Chondrocyte (in vitro differentiated cells): ENCODE measurements around the gene NOVA1. TPM values are rescaled to one million over a fixed set of nuclear protein-coding genes. Genes with fewer than 3 reads are reported as not detected.

Source experiments
- DNase-seq: peaks from one replicate; pipeline ENCODE4 v3.0.0; 2021; ENCODE audit warnings: mixed read lengths, low spot score
- H3K27ac Mint-ChIP-seq: one replicate; pipeline ENCODE4 v1.8.0; 2021; ENCODE audit warnings: mild to moderate bottlenecking, moderate library complexity, mixed read lengths; ENCODE audit not compliant: unreplicated experiment
- H3K27me3 Mint-ChIP-seq: 2 replicates; pipeline ENCODE4 v1.8.0; 2021; ENCODE audit warnings: low read depth, mixed read lengths
- H3K36me3 Mint-ChIP-seq: 2 replicates; pipeline ENCODE4 v1.8.0; 2021; ENCODE audit warnings: low read depth, mixed read lengths
- H3K4me1 Mint-ChIP-seq: 2 replicates; pipeline ENCODE4 v1.8.0; 2021; ENCODE audit warnings: low read depth, mild to moderate bottlenecking, mixed read lengths
- H3K4me3 Mint-ChIP-seq: one replicate; pipeline ENCODE4 v1.8.0; 2021; ENCODE audit warnings: mild to moderate bottlenecking, moderate library complexity, mixed read lengths; ENCODE audit not compliant: unreplicated experiment
- H3K9me3 Mint-ChIP-seq: 2 replicates; pipeline ENCODE4 v1.8.0; 2021; ENCODE audit warnings: low read depth, mixed read lengths
- total RNA-seq: library from RNA; stranded (reverse); gene quantifications from 3 replicates; pipeline ENCODE4 v1.2.1, GENCODE V29; 2021
- TF ChIP-seq, protein P1 (sequence below): fragments of 200-600 bp; sonication (generic); IDR thresholded peaks from 2 replicates; pipeline ENCODE4 v1.5.0; 2021; ENCODE audit warnings: antibody characterized with exemption, mild to moderate bottlenecking, moderate library complexity

NOVA1 gene
- total RNA-seq, 1 donor from 2014 or later = 0.97 TPM

DNA sequence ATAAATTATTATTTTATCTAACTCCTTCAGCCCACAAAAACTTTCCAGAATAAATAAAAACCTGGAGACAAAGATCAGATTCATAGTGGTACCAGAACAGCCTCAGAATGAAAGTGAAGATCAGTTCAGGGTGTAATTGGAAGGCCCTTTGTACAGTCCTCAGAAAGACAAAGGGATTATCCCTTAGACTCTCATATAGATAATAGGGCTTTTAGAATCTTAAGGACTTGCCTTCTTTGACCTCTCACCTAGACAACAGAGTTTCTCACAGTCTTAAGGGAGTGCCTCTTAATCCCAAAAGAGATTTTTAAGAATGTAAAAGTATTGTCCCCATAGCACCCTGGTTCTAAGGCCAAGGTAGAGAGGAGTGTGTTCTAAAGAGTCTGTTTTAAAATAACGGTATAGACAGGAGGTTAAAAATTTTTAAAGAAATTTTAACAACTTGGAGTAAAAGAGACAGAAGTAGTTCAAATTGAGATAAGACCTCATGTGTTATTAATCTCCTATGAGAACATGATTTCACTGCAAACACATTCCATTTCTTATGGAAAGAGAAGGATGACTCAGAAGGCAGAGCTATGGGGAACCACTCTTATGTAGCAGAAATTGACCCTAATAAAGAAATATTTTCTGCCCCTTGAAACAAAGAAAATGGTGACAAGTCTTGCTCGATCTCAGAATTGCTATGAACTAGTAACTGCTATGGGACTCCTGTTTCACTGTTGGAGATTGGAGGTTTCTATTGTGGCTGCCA, 24.2 kb upstream of the NOVA1 start:
- no peak for DNase-seq
- no peak overlapping the region for H3K27ac Mint-ChIP-seq
- H3K9me3 Mint-ChIP-seq = peaks cover under 1% of the 10 kb centered on the region
- no peaks in the 10 kb centered on the region for H3K4me1 Mint-ChIP-seq
- TF ChIP-seq, protein P1, sequence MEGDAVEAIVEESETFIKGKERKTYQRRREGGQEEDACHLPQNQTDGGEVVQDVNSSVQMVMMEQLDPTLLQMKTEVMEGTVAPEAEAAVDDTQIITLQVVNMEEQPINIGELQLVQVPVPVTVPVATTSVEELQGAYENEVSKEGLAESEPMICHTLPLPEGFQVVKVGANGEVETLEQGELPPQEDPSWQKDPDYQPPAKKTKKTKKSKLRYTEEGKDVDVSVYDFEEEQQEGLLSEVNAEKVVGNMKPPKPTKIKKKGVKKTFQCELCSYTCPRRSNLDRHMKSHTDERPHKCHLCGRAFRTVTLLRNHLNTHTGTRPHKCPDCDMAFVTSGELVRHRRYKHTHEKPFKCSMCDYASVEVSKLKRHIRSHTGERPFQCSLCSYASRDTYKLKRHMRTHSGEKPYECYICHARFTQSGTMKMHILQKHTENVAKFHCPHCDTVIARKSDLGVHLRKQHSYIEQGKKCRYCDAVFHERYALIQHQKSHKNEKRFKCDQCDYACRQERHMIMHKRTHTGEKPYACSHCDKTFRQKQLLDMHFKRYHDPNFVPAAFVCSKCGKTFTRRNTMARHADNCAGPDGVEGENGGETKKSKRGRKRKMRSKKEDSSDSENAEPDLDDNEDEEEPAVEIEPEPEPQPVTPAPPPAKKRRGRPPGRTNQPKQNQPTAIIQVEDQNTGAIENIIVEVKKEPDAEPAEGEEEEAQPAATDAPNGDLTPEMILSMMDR = no peak
- H3K27me3 Mint-ChIP-seq = peaks cover 2% of the 10 kb centered on the region
- no peaks in the 10 kb centered on the region for H3K36me3 Mint-ChIP-seq
- H3K4me3 Mint-ChIP-seq = no peak overlapping the region

DNA sequence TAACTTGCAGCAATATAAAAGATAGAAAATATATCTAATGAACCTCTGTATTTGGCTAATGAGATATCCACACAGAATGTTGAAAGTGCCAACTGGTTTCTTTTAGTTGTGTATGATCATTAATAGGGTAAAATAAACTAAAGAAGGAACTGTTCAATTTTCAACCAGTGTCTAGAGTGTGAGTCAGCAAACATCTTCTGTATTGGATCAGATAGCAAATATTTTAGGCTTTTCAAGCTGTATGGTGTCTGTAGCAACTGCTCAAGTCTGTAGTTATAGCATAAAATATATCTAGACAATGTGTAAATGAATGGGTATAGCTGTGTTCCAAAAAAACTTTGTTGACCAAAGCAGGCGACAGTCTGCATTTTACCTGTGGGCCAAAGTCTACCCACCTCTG, 23.5 kb upstream of the NOVA1 start:
- Mint-ChIP-seq H3K9me3 (peaks cover 3% of the 10 kb centered on the region), H3K4me1 (no peaks in the 10 kb centered on the region), H3K27ac (no peak overlapping the region), H3K4me3 (no peak overlapping the region), H3K27me3 (peaks cover 2% of the 10 kb centered on the region), H3K36me3 (no peaks in the 10 kb centered on the region)
- DNase-seq = no peak
- TF ChIP-seq, protein P1 = no peak

DNA sequence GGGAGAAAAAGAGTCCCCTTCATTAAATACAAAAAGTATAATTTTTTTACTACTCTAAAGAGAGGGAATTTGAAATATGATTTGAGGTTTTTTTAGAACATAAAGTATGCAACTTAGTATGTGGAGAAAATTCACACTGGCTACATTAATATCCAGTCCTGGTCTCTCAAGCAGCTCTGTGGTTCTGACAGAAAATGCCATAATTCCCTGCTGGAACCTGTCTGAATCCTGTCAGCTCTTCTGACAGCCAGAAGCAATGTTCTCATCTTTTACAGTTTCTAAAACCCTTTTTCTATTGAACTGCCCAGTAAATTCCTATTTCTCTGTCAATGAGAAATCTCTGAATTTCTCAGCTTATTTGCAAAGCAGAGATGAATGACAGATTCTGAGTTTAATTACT, 13.4 kb upstream of the NOVA1 start:
- Mint-ChIP-seq H3K4me3 (no peak overlapping the region), H3K27ac (no peak overlapping the region), H3K36me3 (peaks cover 4% of the 10 kb centered on the region), H3K27me3 (peaks cover 6% of the 10 kb centered on the region), H3K9me3 (peaks cover 15% of the 10 kb centered on the region), H3K4me1 (peaks cover 3% of the 10 kb centered on the region)
- DNase-seq = no peak
- TF ChIP-seq, protein P1 = no peak

DNA sequence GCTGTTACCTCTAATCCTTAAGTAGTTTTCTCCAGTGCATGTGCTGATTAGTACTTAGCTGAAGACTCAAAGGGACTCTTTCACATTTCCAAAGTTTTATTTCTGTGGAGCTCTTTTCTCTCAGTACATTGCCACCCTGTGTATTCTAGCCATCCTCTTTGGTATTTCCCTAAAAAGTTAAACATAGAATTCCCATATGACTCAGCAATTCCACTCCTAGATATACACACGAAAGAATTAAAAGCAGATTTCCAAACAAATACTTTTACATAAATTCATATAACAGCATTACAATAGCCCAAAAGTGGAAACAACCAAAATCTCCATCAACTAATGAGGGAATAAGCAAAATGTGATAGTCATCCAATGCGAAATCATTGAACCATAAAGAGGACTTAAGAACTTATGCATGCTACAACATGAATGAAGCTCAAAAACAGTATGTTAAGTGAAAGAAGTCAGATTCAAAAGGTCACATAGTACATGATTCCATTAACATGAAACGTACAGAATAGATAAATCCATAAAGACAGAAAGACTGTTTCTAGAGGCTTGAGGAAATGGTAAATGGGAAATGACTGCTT, 9.0 kb upstream of the NOVA1 start:
- Mint-ChIP-seq H3K27ac (no peak overlapping the region), H3K4me3 (no peak overlapping the region), H3K4me1 (peaks cover 3% of the 10 kb centered on the region), H3K27me3 (peaks cover 9% of the 10 kb centered on the region), H3K9me3 (no peaks in the 10 kb centered on the region), H3K36me3 (no peaks in the 10 kb centered on the region)
- TF ChIP-seq, protein P1 = no peak
- DNase-seq = no peak

DNA sequence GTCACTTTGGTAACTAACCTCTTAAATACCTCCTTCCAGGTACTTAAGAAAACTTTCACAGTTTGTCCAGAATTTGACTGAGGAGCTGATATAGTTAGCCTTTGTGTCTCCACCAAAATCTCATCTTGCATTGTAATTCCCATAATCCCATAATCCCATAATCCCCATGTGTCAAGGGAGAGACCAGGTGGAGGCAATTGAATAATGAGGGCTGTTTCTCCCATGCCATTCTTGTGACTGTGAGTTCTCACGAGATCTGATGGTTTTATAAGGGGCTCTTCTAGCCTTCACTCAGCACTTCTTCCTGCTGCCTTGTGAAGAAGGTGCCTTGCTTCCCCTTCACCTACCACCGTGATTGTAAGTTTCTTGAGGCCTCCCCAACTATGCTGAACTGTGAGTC, 7.8 kb upstream of the NOVA1 start:
- no peak for DNase-seq
- no peaks in the 10 kb centered on the region for H3K36me3 Mint-ChIP-seq
- H3K9me3 Mint-ChIP-seq = no peaks in the 10 kb centered on the region
- H3K27me3 Mint-ChIP-seq = peaks cover 14% of the 10 kb centered on the region
- H3K4me1 Mint-ChIP-seq = peaks cover 3% of the 10 kb centered on the region
- no peak overlapping the region for H3K4me3 Mint-ChIP-seq
- TF ChIP-seq, protein P1 = no peak
- no peak overlapping the region for H3K27ac Mint-ChIP-seq
